SK-N-SH treated with all-trans-retinoic acid at 6 μM for 48 hours (cell line): ENCODE data around the gene XRN2.

Experiments used
- ATAC-seq: fragments of 200-7000 bp; cut with Tn5 transposase; 3 replicates; pipeline ENCODE4 v1.9.1; 2020; ENCODE audit warnings: mild to moderate bottlenecking, moderate library complexity
- ARNTL ChIP-seq: fragments of 450-650 bp; formaldehyde crosslinking; IDR thresholded peaks from 2 replicates; pipeline ENCODE4 v1.5.0; 2020; ENCODE audit warnings: low read depth, mild to moderate bottlenecking, moderate library complexity, borderline replicate concordance
- BACH2 ChIP-seq: fragments of 250-450 bp; sonication (Bioruptor Pico); IDR thresholded peaks from 2 replicates; pipeline ENCODE4 v1.9.0; 2021; ENCODE audit warnings: mild to moderate bottlenecking, borderline replicate concordance
- CREB5 ChIP-seq: fragments of 250-450 bp; sonication (Bioruptor Pico); IDR thresholded peaks from 2 replicates; pipeline ENCODE4 v1.5.1; 2020; ENCODE audit warnings: low read depth, mild to moderate bottlenecking, moderate library complexity
- GLIS3 ChIP-seq: fragments of 250-450 bp; sonication (Bioruptor Pico); IDR thresholded peaks from 2 replicates; pipeline ENCODE4 v1.5.0; 2020; ENCODE audit warnings: mild to moderate bottlenecking, moderate library complexity
- ISL1 ChIP-seq: fragments of 250-450 bp; sonication (Bioruptor Pico); IDR thresholded peaks from 2 replicates; pipeline ENCODE4 v2.1.2; 2022; ENCODE audit warnings: mild to moderate bottlenecking, moderate library complexity
- OSR1 ChIP-seq: fragments of 250-450 bp; sonication (Bioruptor Pico); IDR thresholded peaks from 2 replicates; pipeline ENCODE4 v1.8.0; 2022; ENCODE audit warnings: moderate library complexity, mild to moderate bottlenecking, inconsistent platforms
- PPARA ChIP-seq: fragments of 250-450 bp; sonication (Bioruptor Pico); IDR thresholded peaks from 2 replicates; pipeline ENCODE4 v1.5.0; 2020; ENCODE audit warnings: mild to moderate bottlenecking, borderline replicate concordance
- RARB ChIP-seq: fragments of 250-450 bp; sonication (Bioruptor Pico); IDR thresholded peaks from 2 replicates; pipeline ENCODE4 v1.8.0; 2021; ENCODE audit warnings: mild to moderate bottlenecking, moderate library complexity
- TCF4 ChIP-seq: fragments of 250-450 bp; sonication (Bioruptor Pico); IDR thresholded peaks from 2 replicates; pipeline ENCODE4 v1.8.0; 2021; ENCODE audit warnings: mild to moderate bottlenecking, moderate library complexity, borderline replicate concordance
- TOX ChIP-seq: fragments of 250-450 bp; sonication (Bioruptor Pico); IDR thresholded peaks from 2 replicates; pipeline ENCODE4 v1.8.0; 2021; ENCODE audit warnings: mild to moderate bottlenecking, moderate library complexity, borderline replicate concordance
- TSHZ2 ChIP-seq: fragments of 250-450 bp; sonication (Bioruptor Pico); IDR thresholded peaks from 2 replicates; pipeline ENCODE4 v1.5.0; 2020; ENCODE audit warnings: mild to moderate bottlenecking, moderate library complexity
- ZC3H10 ChIP-seq: fragments of 250-450 bp; sonication (Bioruptor Pico); IDR thresholded peaks from 2 replicates; pipeline ENCODE4 v1.5.1; 2021; ENCODE audit warnings: mild to moderate bottlenecking, moderate library complexity
- ZFP3 ChIP-seq: fragments of 250-450 bp; sonication (Bioruptor Pico); IDR thresholded peaks from 2 replicates; pipeline ENCODE4 v1.5.0; 2020; ENCODE audit warnings: mild to moderate bottlenecking, moderate library complexity
- ZFP30 ChIP-seq: fragments of 450-650 bp; formaldehyde crosslinking; IDR thresholded peaks from 2 replicates; pipeline ENCODE4 v1.5.0; 2022; ENCODE audit warnings: mild to moderate bottlenecking, moderate library complexity
- ZNF8 ChIP-seq: fragments of 450-650 bp; formaldehyde crosslinking; IDR thresholded peaks from 2 replicates; pipeline ENCODE4 v1.5.0; 2020; ENCODE audit warnings: mild to moderate bottlenecking, moderate library complexity
- TF ChIP-seq, protein P1 (sequence below): fragments of 250-450 bp; sonication (Bioruptor Pico); IDR thresholded peaks from 2 replicates; pipeline ENCODE4 v1.8.0; 2020; ENCODE audit warnings: mild to moderate bottlenecking, moderate library complexity, borderline replicate concordance

The XRN2 gene

GRCh38 chr20:21355981-21356380, 52.9 kb downstream of the XRN2 start (continued):
- TF ChIP-seq ZFP30 (no peak), GLIS3 (no peak), BACH2 (CRISPR knock-in tag) (no peak)
- TF ChIP-seq, protein P1, sequence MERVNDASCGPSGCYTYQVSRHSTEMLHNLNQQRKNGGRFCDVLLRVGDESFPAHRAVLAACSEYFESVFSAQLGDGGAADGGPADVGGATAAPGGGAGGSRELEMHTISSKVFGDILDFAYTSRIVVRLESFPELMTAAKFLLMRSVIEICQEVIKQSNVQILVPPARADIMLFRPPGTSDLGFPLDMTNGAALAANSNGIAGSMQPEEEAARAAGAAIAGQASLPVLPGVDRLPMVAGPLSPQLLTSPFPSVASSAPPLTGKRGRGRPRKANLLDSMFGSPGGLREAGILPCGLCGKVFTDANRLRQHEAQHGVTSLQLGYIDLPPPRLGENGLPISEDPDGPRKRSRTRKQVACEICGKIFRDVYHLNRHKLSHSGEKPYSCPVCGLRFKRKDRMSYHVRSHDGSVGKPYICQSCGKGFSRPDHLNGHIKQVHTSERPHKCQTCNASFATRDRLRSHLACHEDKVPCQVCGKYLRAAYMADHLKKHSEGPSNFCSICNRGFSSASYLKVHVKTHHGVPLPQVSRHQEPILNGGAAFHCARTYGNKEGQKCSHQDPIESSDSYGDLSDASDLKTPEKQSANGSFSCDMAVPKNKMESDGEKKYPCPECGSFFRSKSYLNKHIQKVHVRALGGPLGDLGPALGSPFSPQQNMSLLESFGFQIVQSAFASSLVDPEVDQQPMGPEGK (CRISPR knock-in tag), result no peak
- TF ChIP-seq, all 23 proteins: peak for 0

- ATAC-seq, result no peak
- no peak for TF ChIP-seq ARNTL (CRISPR knock-in tag)
- no peak for TF ChIP-seq ZNF8 (CRISPR knock-in tag)
- no peak for TF ChIP-seq ZC3H10 (CRISPR knock-in tag)
- no peak for TF ChIP-seq TSHZ2 (CRISPR knock-in tag)
- no peak for TF ChIP-seq CREB5
- TF ChIP-seq, protein P1 (CRISPR knock-in tag), result no peak
- TF ChIP-seq, all 23 proteins: peak for 0
Observed at GRCh38 chr20:21356386-21356785, 53.3 kb downstream of the XRN2 start.

DNA sequence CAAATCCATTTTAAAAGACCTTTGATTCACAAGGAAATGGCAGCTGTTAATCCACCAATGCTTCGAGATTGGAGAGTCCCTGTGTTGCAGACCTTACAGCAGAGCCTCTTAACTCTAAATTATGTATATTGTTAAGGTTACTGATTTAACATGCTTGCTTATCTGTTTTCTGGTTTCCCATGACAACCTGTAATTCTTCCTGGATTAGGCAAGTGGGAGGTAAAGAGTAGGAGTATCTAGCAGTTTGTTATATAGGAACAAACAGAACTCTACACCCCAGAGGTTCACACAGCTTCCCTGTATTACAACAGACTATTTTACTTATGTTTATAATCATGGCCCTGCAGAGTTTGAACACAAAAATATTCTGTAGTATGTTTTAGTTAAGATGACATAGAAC, 54.7 kb downstream of the XRN2 start:
- TF ChIP-seq OSR1 (CRISPR knock-in tag), result no peak
- no peak for TF ChIP-seq TOX (CRISPR knock-in tag)
- TF ChIP-seq TCF4 (CRISPR knock-in tag), result no peak
- no peak for TF ChIP-seq ZFP3 (CRISPR knock-in tag)
- no peak for TF ChIP-seq TSHZ2 (CRISPR knock-in tag)
- TF ChIP-seq CREB5, result no peak
- TF ChIP-seq RARB (CRISPR knock-in tag), result no peak
- TF ChIP-seq ZFP30, result no peak
- TF ChIP-seq ISL1, result no peak
- TF ChIP-seq PPARA (CRISPR knock-in tag), result no peak
- TF ChIP-seq, all 23 proteins: peak for 0
- no peak for ATAC-seq

DNA sequence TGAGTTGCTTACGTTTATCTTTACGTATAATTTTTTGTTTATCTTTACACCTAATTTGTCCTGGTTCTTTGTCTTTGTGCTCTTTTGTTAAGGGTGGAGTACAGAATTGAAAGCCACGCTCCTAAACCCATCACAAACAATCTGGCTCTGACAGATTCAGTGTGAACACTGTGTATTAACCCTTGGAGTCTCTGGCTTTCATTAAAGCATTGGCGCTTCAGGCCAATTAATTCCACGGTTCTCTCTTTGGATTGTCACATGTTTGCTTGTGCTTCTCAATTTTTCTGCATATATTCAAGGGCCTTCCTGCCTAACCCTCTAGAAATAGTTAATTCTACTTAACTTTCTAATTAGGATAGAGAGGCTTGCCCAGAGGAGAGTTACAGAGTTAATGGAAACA, 55.6 kb downstream of the XRN2 start:
- TF ChIP-seq OSR1 (CRISPR knock-in tag) (no peak), ISL1 (no peak), ZFP3 (CRISPR knock-in tag) (no peak), ZC3H10 (CRISPR knock-in tag) (no peak), ZNF8 (CRISPR knock-in tag) (no peak)
- TF ChIP-seq, protein P1 (CRISPR knock-in tag), result no peak
- TF ChIP-seq, all 23 proteins: peak for 0
- ATAC-seq, result no peak
